SK-N-SH (cell line): ENCODE results near the gene SRP14.

ENCODE experiments used
- CTCF ChIP-seq: fragments of 200-600 bp; sonication (generic); IDR thresholded peaks from 2 replicates; pipeline ENCODE4 v1.6.1; 2017; ENCODE audit warnings: antibody characterized with exemption, mild to moderate bottlenecking, moderate library complexity
- EP300 ChIP-seq, 2 experiments: IDR thresholded peaks; 2 replicates each; pipeline versions ENCODE4 v1.4.0 to v1.6.1; 2012; ENCODE audit warnings: borderline replicate concordance in 1 of 2, low read depth in 1 of 2, low read length in 1 of 2
- POLR2AphosphoS5 ChIP-seq: IDR thresholded peaks from 2 replicates; pipeline ENCODE4 v1.6.1; 2012; ENCODE audit warnings: low read depth, low read length

- no peak for TF ChIP-seq POLR2AphosphoS5
- no peak for TF ChIP-seq CTCF
- no peak for TF ChIP-seq EP300 (IDR thresholded peaks at IDR 0.05; ENCODE audit: borderline replicate concordance in 1 of 2, low read depth in 1 of 2, low read length in 1 of 2)
These were observed 27.7 kb downstream of the SRP14 start for GRCh38 chr15:40011303-40011702.
